Common myeloid progenitor, CD34-positive (primary cell): ENCODE results near the gene LHX1. TPM values are rescaled to one million over a fixed set of nuclear protein-coding genes. Genes with fewer than 3 reads are reported as not detected.

Experiments used
- CTCF ChIA-PET: fragments of 350-600 bp; sonication (Branson Sonifier 250); formaldehyde crosslinking; loops from one replicate; lab custom pipeline; 2021; ENCODE audit warnings: antibody characterized with exemption; lab: Charles Lee
- POLR2A ChIA-PET: fragments of 350-600 bp; sonication (Branson Sonifier 250); formaldehyde crosslinking; loops from one replicate; lab custom pipeline; 2021; ENCODE audit warnings: antibody characterized with exemption; lab: Charles Lee
- DNase-seq, 3 donors: peaks; one replicate each; pipeline versions ENCODE4 v3.0.0 to v3.0.0-alpha.2; 2013
- H3K27ac ChIP-seq, 2 experiments: 1 replicate in 1 of 2; 2 replicates in 1 of 2; pipeline ENCODE4 v1.7.0; 2013; ENCODE audit warnings: inconsistent platforms in 2 of 2, low read length in 2 of 2, mild to moderate bottlenecking in 2 of 2, low read depth in 1 of 2, moderate library complexity in 1 of 2; ENCODE audit not compliant: severe bottlenecking in 2 of 2, insufficient read depth in 1 of 2, poor library complexity in 1 of 2
- H3K27me3 ChIP-seq, 5 experiments: replicated peaks in 2 of 5; 1 replicate in 3 of 5; 2 replicates in 2 of 5; pipeline versions ENCODE4 v1.6.1 to v1.7.0; 2013; ENCODE audit warnings: low read length in 4 of 5, mild to moderate bottlenecking in 2 of 5, moderate library complexity in 2 of 5, inconsistent platforms in 1 of 5; ENCODE audit not compliant: insufficient read depth in 5 of 5, control insufficient read depth in 4 of 5
- H3K36me3 ChIP-seq, 4 experiments: 1 replicate in 2 of 4; 2 replicates in 2 of 4; pipeline versions ENCODE4 v1.6.1 to v1.7.0; 2013; ENCODE audit warnings: low read length in 3 of 4, control low read depth in 1 of 4, mild to moderate bottlenecking in 1 of 4; ENCODE audit not compliant: control insufficient read depth in 4 of 4, insufficient read depth in 4 of 4
- H3K4me1 ChIP-seq, 4 experiments: 1 replicate in 3 of 4; 2 replicates in 1 of 4; pipeline versions ENCODE4 v1.6.1 to v1.7.1; 2013; ENCODE audit warnings: low read length in 3 of 4, mild to moderate bottlenecking in 3 of 4, control low read depth in 1 of 4, inconsistent platforms in 1 of 4, moderate library complexity in 1 of 4; ENCODE audit not compliant: control insufficient read depth in 4 of 4, insufficient read depth in 4 of 4; ENCODE audit errors: control extremely low read depth in 1 of 4
- H3K4me3 ChIP-seq, 7 experiments: 1 replicate in 4 of 7; 2 replicates in 3 of 7; pipeline versions ENCODE4 v1.5.1 to v1.7.0; 2013; ENCODE audit warnings: mild to moderate bottlenecking in 7 of 7, low read length in 6 of 7, moderate library complexity in 6 of 7, inconsistent platforms in 2 of 7, low read depth in 2 of 7, control low read depth in 1 of 7; ENCODE audit not compliant: insufficient read depth in 4 of 7, control insufficient read depth in 1 of 7; ENCODE audit errors: extremely low read depth in 1 of 7
- H3K9me3 ChIP-seq, 5 experiments: 1 replicate in 4 of 5; 2 replicates in 1 of 5; pipeline versions ENCODE4 v1.6.1 to v1.7.1; 2013; ENCODE audit warnings: low read length in 4 of 5, mild to moderate bottlenecking in 2 of 5, inconsistent platforms in 1 of 5, low read depth in 1 of 5, moderate library complexity in 1 of 5; ENCODE audit not compliant: control insufficient read depth in 4 of 5, insufficient read depth in 2 of 5; ENCODE audit errors: control extremely low read depth in 1 of 5
- WGBS: methylation state at CpG from one replicate; pipeline ENCODE4 v1.1.5; 2013; ENCODE audit not compliant: insufficient coverage; 5-methylcytosine and 5-hydroxymethylcytosine counted together
- polyA plus RNA-seq: library from polyadenylated mRNA; unstranded; fragments of 120-200 nt; gene quantifications from one replicate; pipeline ENCODE4 v1.2.1, GENCODE V29; 2013

Gene LHX1
- not detected for polyA plus RNA-seq

DNA sequence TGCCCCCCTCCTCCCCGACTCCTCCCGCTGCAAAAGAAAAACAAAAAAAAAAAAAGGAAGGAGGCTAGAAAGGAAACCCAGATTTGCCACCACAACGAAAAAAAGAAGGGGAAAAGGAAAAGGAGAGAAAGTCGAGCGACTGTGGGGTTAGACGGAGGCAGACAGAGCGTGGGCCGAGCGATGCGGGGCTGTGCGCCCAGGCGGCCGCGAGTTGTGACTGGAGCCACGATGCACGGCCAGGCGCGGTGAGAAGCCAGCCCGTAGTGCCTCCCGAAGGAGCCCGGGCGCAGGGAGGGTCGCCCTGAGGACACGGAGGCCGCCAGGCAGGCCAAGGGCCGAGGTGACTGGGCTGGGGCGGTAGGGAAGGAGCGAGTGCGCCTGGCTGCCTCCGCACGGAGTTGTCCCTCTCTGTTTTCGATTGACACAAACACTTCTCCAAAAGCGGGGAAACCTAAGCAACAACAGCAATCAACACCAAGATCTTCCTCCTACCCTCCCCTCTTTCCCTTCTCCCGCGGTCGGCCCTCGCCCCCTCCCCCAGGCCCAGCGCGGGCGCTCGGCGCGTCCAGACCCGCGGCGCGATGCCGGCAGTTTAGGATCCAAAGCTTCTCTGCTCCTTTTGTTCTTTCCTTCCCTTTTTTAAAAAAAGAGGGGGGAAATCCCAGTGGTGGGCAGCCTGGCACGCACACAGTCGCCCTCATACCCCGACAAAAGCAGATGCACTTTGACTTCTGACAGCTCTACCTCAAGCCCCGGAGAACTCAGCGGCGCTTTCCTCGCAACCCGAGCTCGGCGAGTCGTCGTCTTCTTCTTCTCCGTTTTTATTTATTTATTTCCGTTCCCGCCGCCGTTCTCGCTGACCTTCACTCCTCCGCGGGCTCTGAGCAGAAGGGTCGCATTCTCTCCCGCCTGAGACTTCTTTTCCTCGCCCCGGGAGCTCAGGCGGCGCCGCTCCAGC is at the start of gene LHX1:
Gene LHX1 (plus strand): TSS at position 475 of the 958 bp plus-strand sequence. CDS start 723 bp downstream, outside the sequence.
- Histone ChIP-seq H3K36me3 (no peaks in the 10 kb centered on the region), H3K27me3 (peaks cover 0 to 100% (median 75%) of the 10 kb centered on the region in 5 experiments), H3K4me3 (peak within 1 kb of the TSS in 4 of 7 experiments; percentile 25 to 43 (median 35)), H3K27ac (no peak within 1 kb of the TSS), H3K9me3 (peaks cover 0 to 6% (median 0%) of the 10 kb centered on the region in 5 experiments), H3K4me1 (peaks cover 0 to 73% (median 44%) of the 10 kb centered on the region in 4 experiments)
- ChIA-PET POLR2A (no interaction called here), CTCF (interaction anchor here (0.9 to 2.0 kb wide), 2 partner anchors 11 kb away, joined by 3 to 7 read pairs; partner anchors contain the start of gene AATF)
- 6% methylated on average over 54 of the region's 75 CpGs for WGBS
- DNase-seq = peak in 2 of 3 donors; percentile 53 to 64

DNA sequence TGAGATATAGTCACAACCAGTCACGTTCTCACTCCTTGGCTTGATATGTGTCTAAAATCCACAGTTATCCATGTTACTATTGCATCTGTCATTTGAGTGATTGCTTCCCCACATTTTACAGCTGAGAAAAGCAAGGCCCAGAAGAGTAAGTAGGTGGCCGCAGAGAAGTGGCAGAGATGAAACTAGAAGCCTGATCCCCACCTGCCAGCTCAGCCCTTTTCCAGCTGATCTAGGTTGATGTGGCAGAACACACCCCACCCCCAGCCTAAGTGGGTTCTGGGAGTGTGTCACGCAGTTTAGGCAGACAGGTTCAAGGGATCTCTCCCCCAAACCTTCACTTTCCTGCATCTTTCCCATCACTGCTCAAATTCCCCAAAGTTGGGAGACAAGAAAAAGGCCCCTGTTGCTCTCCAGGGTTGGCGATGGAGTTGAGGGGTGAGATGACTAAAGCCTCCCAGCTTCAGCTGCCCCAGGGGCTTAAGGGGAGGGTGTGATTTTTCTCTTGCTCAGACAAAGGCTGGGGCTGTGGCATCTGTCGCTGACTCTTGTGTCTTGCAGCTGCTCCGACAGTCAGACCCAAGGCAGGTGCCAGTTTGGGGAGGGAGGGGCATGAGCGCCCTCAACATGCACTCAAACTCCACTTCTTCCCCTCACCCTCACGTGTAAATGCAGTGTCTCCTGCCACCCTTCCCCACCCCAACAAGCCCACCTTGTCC is 48.9 kb upstream of the LHX1 start:
- Histone ChIP-seq H3K9me3 (no peaks in the 10 kb centered on the region), H3K27ac (no peak overlapping the region), H3K27me3 (peaks cover 10 to 54% (median 19%) of the 10 kb centered on the region in 5 experiments), H3K4me3 (no peak overlapping the region), H3K36me3 (no peaks in the 10 kb centered on the region), H3K4me1 (peaks cover 0 to 4% (median 0%) of the 10 kb centered on the region in 4 experiments)
- WGBS = 90% methylated on average over 6 of the region's 8 CpGs
- CTCF ChIA-PET = no interaction called here
- POLR2A ChIA-PET = no interaction called here
- DNase-seq = no peak

DNA sequence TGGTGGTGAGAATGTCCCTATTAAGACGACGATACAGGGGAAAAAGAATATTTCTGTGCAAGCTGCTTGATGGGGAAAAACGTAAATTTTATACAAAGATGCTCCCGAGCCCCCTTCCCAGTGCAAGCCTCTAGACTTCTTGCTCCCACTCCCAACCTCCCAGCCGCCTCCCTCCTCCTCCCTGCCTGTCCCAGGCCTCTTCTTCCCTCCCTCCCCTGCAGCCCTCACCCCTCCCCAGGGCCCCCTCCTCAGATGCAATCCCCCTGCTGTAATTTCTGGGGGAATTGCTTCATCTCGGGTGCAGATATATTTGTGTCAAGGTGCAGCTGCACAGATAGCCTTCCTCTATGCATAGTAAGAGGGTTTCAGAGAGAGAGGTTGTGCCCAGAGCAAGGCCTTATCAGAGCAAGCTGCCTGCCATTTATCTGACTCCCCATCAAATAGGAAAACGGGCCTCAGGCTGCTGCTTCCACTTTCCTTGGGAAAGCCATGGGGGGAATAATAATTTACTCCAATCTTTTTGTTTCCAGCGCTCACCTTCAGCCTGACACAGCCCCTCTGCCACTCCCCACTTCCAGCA is 47.4 kb upstream of the LHX1 start:
- H3K36me3 ChIP-seq = no peaks in the 10 kb centered on the region
- WGBS = 90% methylated on average over 4 of the region's 8 CpGs
- no peaks in the 10 kb centered on the region for H3K9me3 ChIP-seq
- H3K4me3 ChIP-seq = no peak overlapping the region
- ChIA-PET POLR2A (no interaction called here), CTCF (interaction anchor here (1.0 kb wide), 1 partner anchor 262 kb away, joined by 3 read pairs; no protein-coding TSS in a partner anchor)
- H3K27me3 ChIP-seq = peaks cover 10 to 40% (median 14%) of the 10 kb centered on the region in 5 experiments
- H3K4me1 ChIP-seq = peaks cover 0 to 2% (median 0%) of the 10 kb centered on the region in 4 experiments
- H3K27ac ChIP-seq = no peak overlapping the region
- no peak for DNase-seq

DNA sequence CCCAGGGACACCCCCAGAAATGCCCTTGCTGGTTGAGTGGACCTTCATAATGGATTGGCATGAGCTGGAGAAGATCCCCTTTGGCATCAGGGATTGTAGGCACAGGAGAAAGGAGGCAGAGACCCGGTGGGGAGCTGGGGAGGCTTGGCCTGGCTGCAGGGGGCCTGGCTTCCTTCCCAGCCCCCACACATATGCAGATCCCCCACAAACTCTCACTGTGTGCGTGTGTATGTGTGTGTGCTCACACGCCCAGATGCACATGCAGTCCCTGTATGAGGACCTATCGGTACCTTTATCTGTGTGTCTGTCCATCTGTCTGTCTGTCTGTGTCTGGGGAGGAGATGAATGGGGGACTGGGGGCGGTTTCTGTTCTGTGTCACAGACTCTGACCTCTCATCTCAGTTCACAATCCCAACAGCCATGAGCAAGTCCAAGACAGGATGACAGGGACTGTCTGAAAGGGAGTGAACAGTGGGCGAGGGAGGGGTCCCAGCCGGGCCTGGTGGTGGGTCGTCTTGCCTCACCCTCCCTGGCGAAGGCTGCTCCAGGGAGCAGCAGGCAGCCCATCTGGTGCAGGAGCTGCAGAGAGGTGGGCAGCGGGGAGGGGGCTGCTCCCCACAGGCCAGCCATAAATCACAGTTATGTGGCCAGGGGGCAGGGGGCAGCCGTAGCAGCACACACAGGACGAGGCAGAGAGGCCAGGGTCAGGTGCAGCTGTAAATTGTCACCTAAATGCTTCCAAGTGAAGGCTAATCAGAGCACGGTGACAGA is 46.7 kb upstream of the LHX1 start:
- 91% methylated on average over 8 of the region's 13 CpGs for WGBS
- Histone ChIP-seq H3K4me1 (no peaks in the 10 kb centered on the region), H3K9me3 (no peaks in the 10 kb centered on the region), H3K4me3 (no peak overlapping the region), H3K27me3 (peaks cover 10 to 33% (median 11%) of the 10 kb centered on the region in 5 experiments), H3K27ac (no peak overlapping the region), H3K36me3 (no peaks in the 10 kb centered on the region)
- ChIA-PET POLR2A (no interaction called here), CTCF (interaction anchor here (1.0 kb wide), 1 partner anchor 262 kb away, joined by 3 read pairs; no protein-coding TSS in a partner anchor)
- no peak for DNase-seq

DNA sequence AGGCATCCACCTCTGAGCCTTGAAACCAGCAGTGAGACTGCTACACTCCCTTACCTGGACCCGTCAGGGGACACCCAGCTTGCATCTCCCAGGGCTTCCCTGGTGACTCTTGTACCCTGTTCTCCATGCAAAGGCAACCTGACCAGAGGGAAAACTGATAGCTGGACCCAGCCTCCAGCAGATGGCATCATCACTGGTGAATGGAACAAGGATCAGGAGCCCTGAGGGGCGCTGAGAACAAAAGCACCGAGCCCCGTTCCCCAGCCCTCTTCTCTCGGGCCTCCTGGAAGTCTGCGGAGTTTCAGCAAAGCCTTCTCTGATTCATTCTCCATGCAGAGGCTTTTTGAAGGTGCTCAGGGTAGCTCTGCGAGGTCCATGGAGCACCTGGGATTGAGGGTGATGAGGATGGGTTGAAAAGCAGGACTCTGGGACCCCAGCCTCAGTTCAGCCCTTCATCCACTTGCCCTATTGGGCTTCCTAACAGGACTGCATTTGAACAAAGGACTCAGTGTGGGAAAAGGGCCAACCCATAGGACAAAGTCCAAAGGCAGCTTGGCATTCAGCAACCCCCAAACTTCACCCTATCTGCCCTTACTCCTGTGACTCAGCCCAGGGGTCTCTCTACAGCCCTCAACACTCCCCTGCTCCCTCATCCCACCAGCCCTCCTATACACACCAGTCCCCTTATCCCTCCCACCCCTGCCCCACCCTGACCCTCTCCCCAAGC is 45.0 kb upstream of the LHX1 start:
- peaks cover 4 to 18% (median 13%) of the 10 kb centered on the region in 5 experiments for H3K27me3 ChIP-seq
- DNase-seq = no peak
- H3K4me1 ChIP-seq = no peaks in the 10 kb centered on the region
- ChIA-PET CTCF (interaction anchor here (1.1 kb wide), 1 partner anchor 27 kb away, joined by 3 read pairs; no protein-coding TSS in a partner anchor), POLR2A (no interaction called here)
- H3K9me3 ChIP-seq = no peaks in the 10 kb centered on the region
- H3K27ac ChIP-seq = no peak overlapping the region
- no peaks in the 10 kb centered on the region for H3K36me3 ChIP-seq
- no peak overlapping the region for H3K4me3 ChIP-seq
- 94% methylated on average over 6 of the region's 7 CpGs for WGBS

DNA sequence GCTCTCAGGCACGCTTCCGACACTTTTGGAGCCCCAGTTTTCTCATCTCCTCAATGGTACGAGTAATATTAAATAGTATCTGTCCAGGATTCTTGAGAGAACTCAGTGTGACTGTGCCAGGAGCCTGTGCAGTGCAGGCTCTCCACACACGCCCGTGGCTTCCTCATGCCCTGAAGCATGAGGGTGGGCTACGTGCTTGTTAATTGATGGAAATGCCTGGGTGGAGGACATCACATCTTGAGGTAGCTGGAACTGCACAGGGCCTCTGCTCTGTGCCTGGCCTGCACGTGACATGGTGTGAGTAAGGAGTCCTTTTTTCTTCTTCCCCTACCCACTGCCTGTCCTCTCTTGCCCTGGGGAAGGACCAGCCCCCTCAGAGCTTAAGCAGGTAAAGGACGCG is 43.1 kb upstream of the LHX1 start:
- WGBS = 95% methylated on average over 5 of the region's 9 CpGs

More for the DNA sequence above, 43.1 kb upstream of the LHX1 start:
- no peak overlapping the region for H3K27ac ChIP-seq
- no peak for DNase-seq
- H3K36me3 ChIP-seq = no peaks in the 10 kb centered on the region
- H3K4me1 ChIP-seq = no peaks in the 10 kb centered on the region
- CTCF ChIA-PET = interaction anchor here (0.8 kb wide), 1 partner anchor 9 kb away, joined by 4 read pairs; no protein-coding TSS in a partner anchor
- H3K9me3 ChIP-seq = no peaks in the 10 kb centered on the region
- POLR2A ChIA-PET = no interaction called here
- peaks cover 0 to 12% (median 2%) of the 10 kb centered on the region in 5 experiments for H3K27me3 ChIP-seq
- no peak overlapping the region for H3K4me3 ChIP-seq
